Measurements from ENCODE around the gene MYL2.

- TF ChIP-seq CTCF (IDR thresholded peaks at IDR 0.05; ENCODE audit: low read depth, low read length, missing input control) (no peak), RAD21 (IDR thresholded peaks at IDR 0.05) (no peak), REST (IDR thresholded peaks at IDR 0.05) (no peak), JUND (IDR thresholded peaks at IDR 0.05) (no peak), ZBTB33 (IDR thresholded peaks at IDR 0.05) (no peak), EGR1 (IDR thresholded peaks at IDR 0.05; ENCODE audit: low read depth in 2 of 2) (no peak), GABPA (IDR thresholded peaks at IDR 0.05 in 1 of 2, conservative IDR thresholded peaks at IDR 0.05 in 1 of 2) (no peak), YY1 (IDR thresholded peaks at IDR 0.05) (no peak), RXRA (IDR thresholded peaks at IDR 0.05) (no peak), SP1 (IDR thresholded peaks at IDR 0.05) (no peak), TAF1 (conservative IDR thresholded peaks at IDR 0.05) (no peak), FOXA2 (IDR thresholded peaks at IDR 0.05) (no peak)
- TF ChIP-seq, protein P1, sequence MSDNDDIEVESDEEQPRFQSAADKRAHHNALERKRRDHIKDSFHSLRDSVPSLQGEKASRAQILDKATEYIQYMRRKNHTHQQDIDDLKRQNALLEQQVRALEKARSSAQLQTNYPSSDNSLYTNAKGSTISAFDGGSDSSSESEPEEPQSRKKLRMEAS (IDR thresholded peaks at IDR 0.05): no peak
- TF ChIP-seq, protein P2, sequence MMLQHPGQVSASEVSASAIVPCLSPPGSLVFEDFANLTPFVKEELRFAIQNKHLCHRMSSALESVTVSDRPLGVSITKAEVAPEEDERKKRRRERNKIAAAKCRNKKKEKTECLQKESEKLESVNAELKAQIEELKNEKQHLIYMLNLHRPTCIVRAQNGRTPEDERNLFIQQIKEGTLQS (IDR thresholded peaks at IDR 0.05): no peak
Observed at GRCh38 chr12:110932046-110932445, 11.7 kb upstream of the MYL2 start.
